Activated B cell treated with CpG ODN at 0.5 μM for 24 hours (primary cell): ENCODE results near the gene LMTK3. TPM values are rescaled to one million over a fixed set of nuclear protein-coding genes. Genes with fewer than 3 reads are reported as not detected.
A peak's percentile ranks its signal among the peaks of the same experiment; 100 is the strongest.

ENCODE experiments used
- ATAC-seq: fragments of 200-7000 bp; cut with Tn5 transposase; one replicate; pipeline ENCODE4 v1.10.0; 2021; ENCODE audit warnings: low read depth, mild to moderate bottlenecking, moderate library complexity
- CTCF ChIA-PET: fragments of 350-600 bp; sonication (Branson Sonifier 250); formaldehyde crosslinking; loops from one replicate; lab custom pipeline; 2021; ENCODE audit warnings: antibody characterized with exemption; lab: Charles Lee
- POLR2A ChIA-PET: fragments of 350-600 bp; sonication (Branson Sonifier 250); formaldehyde crosslinking; loops from one replicate; lab custom pipeline; 2021; ENCODE audit warnings: antibody characterized with exemption; lab: Charles Lee
- DNase-seq: peaks from one replicate; pipeline ENCODE4 v3.0.0; 2022
- H3K27ac Mint-ChIP-seq: one replicate; pipeline ENCODE4 v1.8.0; 2020; ENCODE audit warnings: mixed read lengths
- H3K27me3 Mint-ChIP-seq: one replicate; pipeline ENCODE4 v1.8.0; 2021; ENCODE audit warnings: mixed read lengths
- H3K36me3 Mint-ChIP-seq: one replicate; pipeline ENCODE4 v1.8.0; 2021; ENCODE audit warnings: low read depth, mixed read lengths
- H3K4me1 Mint-ChIP-seq: one replicate; pipeline ENCODE4 v1.8.0; 2021; ENCODE audit warnings: mixed read lengths
- H3K4me3 Mint-ChIP-seq: one replicate; pipeline ENCODE4 v1.8.0; 2020; ENCODE audit warnings: mild to moderate bottlenecking, mixed read lengths
- H3K9me3 Mint-ChIP-seq: one replicate; pipeline ENCODE4 v1.8.0; 2020; ENCODE audit warnings: mixed read lengths
- intact Hi-C: fragments of 100-400 bp; cut with micrococcal nuclease; formaldehyde crosslinking; loops from one replicate; pipeline ENCODE4 v1.15.1; 2024
- total RNA-seq: library from RNA; stranded (reverse); gene quantifications from 2 replicates; pipeline ENCODE4 v1.2.3, GENCODE V29; 2022
- TF ChIP-seq, protein P1 (sequence below): fragments of 200-600 bp; IDR thresholded peaks from one replicate; pipeline ENCODE4 v1.8.0; 2022; ENCODE audit warnings: antibody characterized with exemption, mild to moderate bottlenecking

Gene LMTK3
- total RNA-seq, result 0.60 and 0.66 TPM in 2 replicates

DNA sequence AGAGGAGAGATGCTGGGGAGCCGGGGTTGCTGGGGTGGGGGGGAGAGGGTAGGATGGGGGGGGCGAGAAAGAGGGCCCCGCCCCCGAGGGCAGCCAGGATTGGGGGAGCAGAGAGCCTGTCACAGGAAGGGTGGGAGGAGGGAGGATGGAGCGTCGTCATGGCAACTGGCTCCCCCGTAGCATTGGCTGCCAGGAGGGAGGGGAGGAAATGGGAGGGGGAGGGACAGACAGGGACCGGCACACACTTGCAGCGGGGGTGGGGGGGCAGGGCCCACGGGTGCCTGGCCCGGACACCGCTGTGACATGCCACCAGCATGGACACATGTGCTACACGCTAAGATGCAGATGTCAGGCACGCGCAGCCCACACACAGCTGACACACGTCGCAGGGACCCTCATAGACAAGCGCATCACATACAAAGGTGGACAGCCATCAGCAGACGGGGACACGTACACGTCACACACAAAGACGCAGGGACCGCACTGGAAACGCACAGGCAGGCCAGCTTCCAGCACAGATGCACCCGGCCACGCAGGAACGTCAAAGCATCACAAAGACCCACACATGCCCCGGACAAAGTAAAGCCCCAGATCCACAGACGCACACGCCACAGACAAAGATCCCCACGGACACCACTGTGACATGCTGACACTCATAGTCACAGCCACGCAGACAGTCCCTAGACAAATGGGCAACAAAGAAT, at the start of gene LMTK3:
TSS of gene LMTK3 (minus strand) at position 36 of the 704 bp plus-strand sequence. CDS start 259 bp downstream, outside the sequence.
- Mint-ChIP-seq H3K27ac (peak within 1 kb of the TSS; percentile 31), H3K4me3 (peak within 1 kb of the TSS; percentile 71), H3K27me3 (peaks cover 2% of the 10 kb centered on the region), H3K4me1 (peaks cover 17% of the 10 kb centered on the region), H3K9me3 (no peaks in the 10 kb centered on the region), H3K36me3 (no peaks in the 10 kb centered on the region)
- no peak for DNase-seq
- TF ChIP-seq, protein P1, sequence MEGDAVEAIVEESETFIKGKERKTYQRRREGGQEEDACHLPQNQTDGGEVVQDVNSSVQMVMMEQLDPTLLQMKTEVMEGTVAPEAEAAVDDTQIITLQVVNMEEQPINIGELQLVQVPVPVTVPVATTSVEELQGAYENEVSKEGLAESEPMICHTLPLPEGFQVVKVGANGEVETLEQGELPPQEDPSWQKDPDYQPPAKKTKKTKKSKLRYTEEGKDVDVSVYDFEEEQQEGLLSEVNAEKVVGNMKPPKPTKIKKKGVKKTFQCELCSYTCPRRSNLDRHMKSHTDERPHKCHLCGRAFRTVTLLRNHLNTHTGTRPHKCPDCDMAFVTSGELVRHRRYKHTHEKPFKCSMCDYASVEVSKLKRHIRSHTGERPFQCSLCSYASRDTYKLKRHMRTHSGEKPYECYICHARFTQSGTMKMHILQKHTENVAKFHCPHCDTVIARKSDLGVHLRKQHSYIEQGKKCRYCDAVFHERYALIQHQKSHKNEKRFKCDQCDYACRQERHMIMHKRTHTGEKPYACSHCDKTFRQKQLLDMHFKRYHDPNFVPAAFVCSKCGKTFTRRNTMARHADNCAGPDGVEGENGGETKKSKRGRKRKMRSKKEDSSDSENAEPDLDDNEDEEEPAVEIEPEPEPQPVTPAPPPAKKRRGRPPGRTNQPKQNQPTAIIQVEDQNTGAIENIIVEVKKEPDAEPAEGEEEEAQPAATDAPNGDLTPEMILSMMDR, result no peak
- ChIA-PET POLR2A (no interaction called here), CTCF (no interaction called here)
- ATAC-seq, result no peak
- intact Hi-C loops, result loop anchor here (5.0 to 10.0 kb wide), 4 partner anchors 120 to 323 kb away; partner anchors contain the start of genes CARD8, GRIN2D, HSD17B14 and IZUMO1

DNA sequence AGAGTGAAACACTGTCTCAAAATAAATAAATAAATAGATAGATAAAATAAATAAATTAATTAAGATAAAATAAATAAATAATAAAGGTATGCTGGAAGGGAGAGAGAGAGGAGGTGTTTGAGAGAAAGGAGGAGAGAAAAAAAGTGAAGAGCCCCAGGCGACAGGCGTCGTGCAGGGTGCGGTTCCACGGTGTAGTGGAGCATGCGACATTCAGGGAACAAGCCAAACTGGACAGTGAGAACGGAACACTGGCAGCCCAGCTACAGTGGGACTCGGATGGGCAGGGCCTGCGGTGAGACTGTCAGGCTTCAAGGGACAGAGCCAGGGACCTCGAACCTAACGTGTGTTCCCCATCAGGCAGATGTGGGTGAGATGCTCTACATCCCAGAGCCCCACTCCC, 49.8 kb upstream of the LMTK3 start:
- Mint-ChIP-seq H3K4me1 (peaks cover 2% of the 10 kb centered on the region), H3K36me3 (no peaks in the 10 kb centered on the region), H3K27me3 (peaks cover 8% of the 10 kb centered on the region), H3K9me3 (no peaks in the 10 kb centered on the region), H3K27ac (no peak overlapping the region), H3K4me3 (no peak overlapping the region)
- TF ChIP-seq, protein P1, result no peak
- POLR2A ChIA-PET, result no interaction called here
- no peak for ATAC-seq
- intact Hi-C loops, result no loop called here
- CTCF ChIA-PET, result interaction anchor here (0.6 kb wide), 1 partner anchor 103 kb away, joined by 4 read pairs; no protein-coding TSS in a partner anchor
- DNase-seq, result no peak

DNA sequence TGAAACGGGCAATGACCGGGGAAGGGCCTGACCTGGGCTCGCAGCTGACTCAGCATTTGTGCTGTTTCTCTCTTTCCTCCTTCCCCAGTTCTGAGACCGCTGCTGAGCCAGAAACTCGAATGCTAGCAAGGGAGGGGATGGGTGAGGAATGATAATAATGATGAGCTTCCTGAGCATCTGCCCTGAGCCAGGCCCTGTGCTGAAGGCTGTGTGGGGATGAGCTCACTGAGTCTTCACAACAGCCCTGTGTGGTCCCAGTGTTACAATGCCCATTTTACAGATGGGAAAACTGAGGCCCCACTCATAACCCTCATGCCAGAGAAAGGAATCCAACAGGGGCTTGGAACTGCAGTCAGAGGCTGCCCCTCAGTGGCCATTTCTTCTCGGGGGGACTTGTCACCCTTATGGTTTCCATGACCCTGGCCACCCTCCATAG, 48.5 kb upstream of the LMTK3 start:
- TF ChIP-seq, protein P1, result no peak
- CTCF ChIA-PET, result no interaction called here

GRCh38 chr19:48558018-48558684, 46.5 kb upstream of the LMTK3 start:
- Mint-ChIP-seq H3K4me3 (no peak overlapping the region), H3K4me1 (no peaks in the 10 kb centered on the region), H3K27me3 (peaks cover 21% of the 10 kb centered on the region), H3K27ac (no peak overlapping the region), H3K9me3 (no peaks in the 10 kb centered on the region), H3K36me3 (no peaks in the 10 kb centered on the region)
- POLR2A ChIA-PET, result no interaction called here
- ATAC-seq (no peak), DNase-seq (no peak)
- CTCF ChIA-PET, result no interaction called here
- TF ChIP-seq, protein P1, result no peak
- intact Hi-C loops, result no loop called here

More for the DNA sequence above, 48.5 kb upstream of the LMTK3 start:
- POLR2A ChIA-PET, result no interaction called here
- Mint-ChIP-seq H3K36me3 (no peaks in the 10 kb centered on the region), H3K4me1 (peaks cover 2% of the 10 kb centered on the region), H3K9me3 (no peaks in the 10 kb centered on the region), H3K27ac (no peak overlapping the region), H3K4me3 (no peak overlapping the region), H3K27me3 (peaks cover 17% of the 10 kb centered on the region)
- no peak for DNase-seq
- intact Hi-C loops, result no loop called here
- no peak for ATAC-seq

GRCh38 chr19:48556825-48557224, 45.2 kb upstream of the LMTK3 start:
- intact Hi-C loops, result no loop called here
- POLR2A ChIA-PET, result no interaction called here
- DNase-seq (no peak), ATAC-seq (no peak)
- no peaks in the 10 kb centered on the region for H3K9me3 Mint-ChIP-seq
- CTCF ChIA-PET, result no interaction called here
- no peak overlapping the region for H3K27ac Mint-ChIP-seq
- no peaks in the 10 kb centered on the region for H3K4me1 Mint-ChIP-seq
- H3K36me3 Mint-ChIP-seq, result no peaks in the 10 kb centered on the region
- H3K27me3 Mint-ChIP-seq, result peaks cover 21% of the 10 kb centered on the region
- H3K4me3 Mint-ChIP-seq, result no peak overlapping the region
- TF ChIP-seq, protein P1, result no peak
